Mucosa of gallbladder (tissue), 1 donor: ENCODE results near the gene VSTM2A. TPM values are rescaled to one million over a fixed set of nuclear protein-coding genes. Genes with fewer than 3 reads are reported as not detected.
"Not testable (repeated sequence)": the region's sequence is repeated elsewhere in the genome, so short reads cannot be mapped to it uniquely, and the experiment has no call there.

ENCODE experiments used
- DNase-seq: peaks from one replicate; pipeline ENCODE4 v3.0.0-alpha.2; 2020; ENCODE audit warnings: low spot score
- total RNA-seq: library from RNA; stranded (reverse); gene quantifications from one replicate; pipeline ENCODE4 v1.2.1, GENCODE V29; 2021
- donor health status: DM: no; HTN: no; CAD: no.

VSTM2A gene
- total RNA-seq, result 0.72 TPM

- DNase-seq, result no peak
Measured at GRCh38 chr7:54541669-54542625, at the start of gene VSTM2A. TSS of gene VSTM2A (plus strand) at chr7:54542375. CDS start at chr7:54542731, 356 bp downstream.

DNA sequence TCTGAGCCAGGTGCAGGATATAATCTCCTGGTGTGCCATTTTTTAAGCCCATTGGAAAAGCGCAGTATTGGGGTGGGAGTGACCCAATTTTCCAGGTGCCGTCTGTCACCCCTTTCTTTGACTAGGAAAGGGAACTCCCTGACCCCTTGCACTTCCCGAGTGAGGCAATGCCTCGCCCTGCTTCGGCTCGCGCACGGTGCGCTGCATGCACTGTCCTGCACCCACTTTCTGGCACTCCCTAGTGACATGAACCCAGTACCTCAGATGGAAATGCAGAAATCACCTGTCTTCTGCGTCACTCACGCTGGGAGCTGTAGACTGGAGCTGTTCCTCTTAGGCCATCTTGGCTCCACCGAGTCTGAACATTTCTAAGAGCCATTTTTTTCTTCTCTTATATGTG, 37.6 kb upstream of the VSTM2A start:
- not testable (repeated sequence) for DNase-seq

- DNase-seq, result no peak
Measured at GRCh38 chr7:54529568-54529967, 12.6 kb upstream of the VSTM2A start.

DNA sequence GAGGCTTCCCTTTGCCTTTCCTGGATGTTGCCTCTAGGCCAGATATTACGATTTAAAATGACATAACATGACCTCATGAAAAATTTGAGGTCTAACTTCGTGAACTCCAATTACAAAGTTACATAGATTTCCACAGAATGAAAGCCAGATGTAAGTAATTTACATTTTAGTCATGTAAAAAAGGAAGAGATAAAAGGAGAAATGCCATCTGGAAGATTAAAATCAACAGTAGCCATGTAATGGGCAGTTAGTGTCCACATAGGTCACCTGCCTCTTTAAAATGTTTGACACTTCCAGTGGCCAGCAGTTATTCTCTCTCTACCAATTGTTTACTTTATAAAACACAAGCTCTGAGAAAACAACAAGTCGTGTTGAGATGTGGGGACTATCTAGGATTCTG, 4.1 kb upstream of the VSTM2A start:
- no peak for DNase-seq

- DNase-seq, result no peak
Measured at GRCh38 chr7:54543051-54543488, 895 bp downstream of the VSTM2A start.

DNA sequence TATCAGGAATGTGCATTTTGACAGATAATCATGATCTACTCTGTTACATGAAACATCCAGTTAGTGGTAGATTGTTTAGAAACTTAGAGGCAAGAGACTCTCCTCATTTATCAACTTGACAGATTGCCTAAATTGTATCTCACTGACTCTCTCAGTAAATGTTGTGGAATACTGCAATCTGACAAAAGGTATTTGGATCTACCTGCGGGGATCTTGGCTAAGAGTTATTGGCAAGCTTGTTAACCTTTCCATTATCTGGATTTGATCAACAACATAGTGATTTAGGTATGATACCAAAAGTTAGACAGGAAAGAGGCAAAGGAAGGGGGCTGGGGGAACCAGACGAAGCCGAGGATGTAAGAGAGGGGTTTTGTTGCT, 2.0 kb downstream of the VSTM2A start:
- no peak for DNase-seq

GRCh38 chr7:54544527-54545240, 2.5 kb downstream of the VSTM2A start:
- no peak for DNase-seq

DNA sequence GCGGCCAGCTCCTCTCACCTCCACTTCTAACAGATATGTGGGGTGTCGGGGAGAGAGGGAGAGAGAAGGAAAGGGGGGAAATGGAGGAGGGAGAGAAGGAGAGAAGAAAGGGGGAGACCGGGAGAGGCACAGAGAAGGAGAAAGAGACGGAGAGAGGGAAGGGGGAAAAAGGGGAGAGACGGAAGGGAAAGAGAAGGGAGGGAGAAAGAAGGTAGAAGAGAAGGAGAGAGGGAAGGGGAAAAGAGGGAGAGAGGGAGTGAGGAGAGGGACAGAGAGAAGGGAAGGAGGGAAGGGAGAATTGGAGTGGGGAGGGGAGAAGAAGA, 3.0 kb downstream of the VSTM2A start:
- DNase-seq, result no peak

DNA sequence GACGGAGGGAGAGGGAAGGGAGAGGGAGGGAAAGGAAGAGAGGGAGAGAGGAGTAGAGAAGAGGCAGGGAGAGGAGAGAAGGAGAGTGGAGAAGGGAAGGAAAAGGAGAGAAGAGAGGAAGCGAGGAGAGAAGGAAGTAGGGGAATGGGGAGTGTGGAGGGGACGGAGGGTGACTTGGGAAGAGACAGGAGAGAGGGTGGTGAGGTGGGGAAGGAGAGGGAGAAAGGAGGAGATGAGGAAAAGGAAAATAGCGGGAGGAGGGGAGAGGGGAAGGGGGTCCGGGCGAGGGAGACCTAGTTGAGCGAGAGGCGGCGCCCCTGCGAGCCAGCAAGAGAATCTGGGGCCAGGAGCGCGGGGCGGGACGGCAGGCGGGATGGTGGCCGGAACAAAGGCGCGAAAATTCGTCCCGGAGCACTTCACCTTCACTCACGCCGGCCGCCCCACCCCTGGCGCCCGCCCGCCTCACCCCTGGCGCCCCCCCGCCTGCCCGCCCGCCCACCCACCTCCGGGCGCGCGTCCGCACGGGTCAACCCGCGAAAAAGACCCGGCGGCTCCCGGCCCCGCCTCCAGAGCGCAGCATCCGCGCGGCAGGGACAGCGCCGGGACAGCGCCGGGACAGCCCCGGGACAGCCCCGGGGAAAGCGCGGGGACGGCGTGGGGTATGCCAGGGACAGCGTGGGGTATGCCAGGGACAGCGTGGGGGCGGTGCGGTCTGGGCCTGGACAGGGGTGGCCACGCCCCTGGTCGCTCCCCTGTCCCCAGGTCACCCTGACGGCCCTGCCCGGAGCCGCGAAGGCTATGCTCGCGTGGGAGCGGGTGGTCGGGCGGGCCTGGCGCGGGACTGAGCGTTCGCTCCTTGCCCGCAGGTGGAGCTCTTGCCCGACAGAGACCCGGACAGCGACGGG, 4.2 kb downstream of the VSTM2A start:
- no peak for DNase-seq

- no peak for DNase-seq
Measured at GRCh38 chr7:54546986-54547314, 4.8 kb downstream of the VSTM2A start.

DNA sequence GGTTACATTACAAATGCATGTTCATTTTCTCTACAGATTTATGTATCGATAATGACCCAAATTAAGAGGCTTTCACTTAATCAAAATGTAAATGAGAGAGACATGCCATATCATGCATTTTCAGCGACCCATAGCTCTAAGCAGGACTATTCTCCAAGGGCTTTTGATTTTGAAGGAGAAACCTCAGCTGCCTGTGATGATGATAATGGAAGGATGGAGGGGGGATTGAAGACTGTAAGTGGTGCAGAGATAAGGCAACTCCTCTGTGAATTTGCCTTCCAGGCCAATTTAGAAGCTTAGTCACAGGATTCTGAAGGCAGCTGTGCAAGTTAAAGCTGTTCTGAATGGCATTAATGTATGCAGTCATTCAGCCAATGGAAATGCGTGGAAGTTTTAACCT, 8.3 kb downstream of the VSTM2A start:
- DNase-seq, result no peak

GRCh38 chr7:54556121-54556520, 13.9 kb downstream of the VSTM2A start:
- no peak for DNase-seq

GRCh38 chr7:54559401-54559800, 17.2 kb downstream of the VSTM2A start:
- no peak for DNase-seq

DNA sequence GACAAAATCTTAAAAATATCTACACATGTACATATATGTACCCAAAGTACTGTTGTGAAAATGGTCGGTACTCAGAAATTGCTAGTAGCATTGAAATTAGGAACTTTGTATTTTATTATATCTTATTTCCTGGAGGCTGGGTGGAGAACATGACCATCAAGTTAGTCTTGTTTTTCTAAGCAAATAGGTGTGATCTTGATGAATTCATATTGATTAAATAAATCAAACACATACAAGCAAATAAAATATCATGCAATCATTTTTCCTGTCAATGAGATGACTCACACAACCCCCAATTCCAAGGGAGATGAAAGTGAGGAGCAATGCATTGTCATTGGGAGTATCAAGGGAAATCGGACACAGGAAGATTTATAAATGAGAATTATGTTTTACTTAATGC, 18.0 kb downstream of the VSTM2A start:
- no peak for DNase-seq

DNA sequence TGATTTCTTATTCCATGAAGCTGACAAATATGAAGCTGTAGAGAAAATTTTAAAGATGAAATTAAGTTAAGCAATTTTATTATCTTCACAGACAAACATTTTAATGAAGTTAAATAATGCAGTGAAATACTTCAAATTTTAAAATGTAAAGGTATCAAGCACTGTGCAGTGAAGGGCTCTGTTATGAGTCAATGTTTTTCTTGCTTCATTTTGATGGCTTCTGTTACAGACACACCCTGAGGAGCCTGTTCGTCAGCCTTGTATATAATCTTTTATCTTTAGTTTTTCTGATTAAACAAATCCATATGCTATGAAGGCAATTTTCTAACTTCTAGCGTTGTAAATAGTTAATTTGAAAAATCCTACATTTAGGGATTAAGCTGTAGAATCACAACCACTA, 18.5 kb downstream of the VSTM2A start:
- DNase-seq, result no peak

DNA sequence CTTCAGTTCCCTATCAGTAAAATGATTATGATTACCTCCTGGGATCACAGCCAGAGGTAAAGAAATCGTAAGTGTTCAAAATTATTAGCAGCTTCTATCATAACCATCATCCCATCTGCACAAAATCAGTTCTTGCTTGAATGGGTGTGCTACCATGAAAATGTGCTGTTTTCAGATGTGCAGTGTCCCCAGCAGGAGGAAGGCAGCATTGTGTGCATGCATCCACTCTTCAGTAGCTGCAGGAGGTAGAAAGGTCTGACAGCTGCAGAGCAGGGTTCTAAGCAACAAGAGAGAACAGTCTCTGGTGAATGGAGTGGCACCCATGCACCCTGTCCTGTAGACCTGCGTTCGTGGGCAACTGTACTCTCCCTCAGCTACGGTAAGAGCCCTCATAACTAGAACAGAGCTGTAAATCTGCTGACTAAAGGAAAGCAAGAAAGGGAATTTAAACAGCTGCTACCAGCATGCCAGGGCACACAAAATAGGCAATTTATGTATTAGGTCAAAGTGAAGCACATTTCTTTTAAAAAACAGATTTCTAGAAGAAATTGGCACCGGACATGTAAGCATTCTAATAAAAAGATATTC, 21.2 kb downstream of the VSTM2A start:
- no peak for DNase-seq

- DNase-seq, result no peak
Measured at GRCh38 chr7:54565432-54565831, 23.3 kb downstream of the VSTM2A start.

DNA sequence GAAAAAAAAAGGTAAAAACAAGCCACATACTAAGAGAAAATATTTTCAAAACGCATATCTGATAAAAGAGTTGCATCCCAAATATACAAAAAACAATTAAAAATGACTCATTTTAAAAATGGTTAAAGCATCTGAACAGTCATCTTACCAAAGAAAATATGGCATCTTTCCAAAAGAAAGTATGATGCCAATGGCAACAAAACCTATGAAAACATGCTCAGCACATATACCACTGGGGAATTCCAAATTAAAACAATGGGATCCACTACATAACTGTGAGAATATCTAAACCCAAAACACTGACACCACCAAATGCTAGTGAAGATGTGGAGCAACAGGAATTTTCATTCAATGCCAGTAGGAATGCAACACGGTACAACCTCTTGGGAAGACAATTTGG, 39.3 kb downstream of the VSTM2A start:
- DNase-seq, result no peak

DNA sequence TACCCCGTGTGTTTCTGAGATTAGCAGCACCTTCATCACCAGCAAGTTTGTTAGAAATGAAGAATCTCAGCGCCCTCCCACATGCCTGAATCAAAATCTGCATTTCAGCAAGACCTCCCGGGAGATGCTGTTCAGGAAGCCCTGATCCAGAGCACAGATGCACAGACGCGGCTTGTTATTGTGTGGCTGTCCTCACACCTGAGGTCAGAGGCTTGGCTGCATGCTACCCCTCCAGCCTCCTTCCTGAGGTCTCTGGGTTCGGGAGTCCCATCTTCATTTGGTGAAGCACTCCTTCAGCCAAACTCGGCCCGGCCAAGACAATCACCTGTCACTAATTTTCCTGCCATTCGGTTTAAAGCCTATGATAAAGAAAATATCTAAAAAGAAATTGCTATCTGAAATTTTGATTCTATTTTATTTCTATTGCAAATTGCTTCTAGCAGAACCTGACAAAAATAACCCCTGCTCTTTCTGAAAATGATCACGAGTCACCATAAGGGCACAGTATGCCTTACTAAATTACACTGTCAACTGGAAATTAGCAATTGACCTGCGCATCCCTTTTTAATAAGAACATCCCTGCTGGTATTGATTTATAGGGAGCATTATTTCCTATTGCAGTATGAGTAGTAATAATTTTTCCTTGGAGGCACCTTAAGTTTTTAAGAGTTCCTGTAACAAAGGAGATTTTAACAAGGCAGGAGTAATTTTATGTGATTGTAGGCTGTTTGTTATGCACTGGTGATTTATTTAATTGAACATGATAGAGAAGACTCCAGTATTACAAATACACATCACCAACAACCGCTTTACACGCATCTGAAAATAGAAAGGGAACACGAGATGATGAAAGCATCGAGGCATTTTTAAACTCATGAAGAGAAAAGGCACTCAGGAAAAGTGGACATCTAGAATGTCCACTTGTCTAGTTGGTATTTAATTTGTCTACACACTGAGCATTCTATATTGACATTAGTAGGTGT, 49.5 kb downstream of the VSTM2A start:
- no peak for DNase-seq

GRCh38 chr7:54596747-54597146, 54.6 kb downstream of the VSTM2A start:
- no peak for DNase-seq

DNA sequence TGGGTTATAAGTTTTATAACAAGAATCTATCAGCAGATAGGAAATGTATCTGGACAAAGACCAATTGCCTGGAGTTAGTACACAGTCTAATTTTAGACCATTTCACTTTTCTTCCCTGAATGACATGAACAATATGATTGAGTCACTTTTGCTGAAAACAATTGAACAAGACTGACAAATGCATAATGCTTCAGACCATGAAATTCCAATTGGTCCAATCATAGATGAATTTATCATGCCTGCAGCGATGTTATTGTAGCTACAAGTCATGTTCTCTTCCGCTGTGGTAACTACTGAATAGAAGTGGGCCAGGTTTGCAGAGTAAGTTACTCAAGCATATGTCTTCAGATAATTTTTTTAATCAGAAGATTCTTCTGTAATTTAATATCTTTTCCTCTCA, 73.4 kb downstream of the VSTM2A start:
- DNase-seq, result no peak
